AG09319 (cell line): Measurements from ENCODE around the gene NLGN4Y.

Experiments
- DNase-seq: peaks from one replicate; pipeline ENCODE4 v3.0.0-alpha.2; 2010; ENCODE audit warnings: low read depth; ENCODE audit errors: extremely low read depth
- CTCF ChIP-seq: IDR thresholded peaks from 2 replicates; pipeline ENCODE4 v1.5.1; 2011; ENCODE audit warnings: low read depth, mild to moderate bottlenecking, inconsistent platforms, low read length, moderate library complexity

NLGN4Y gene

GRCh38 chrY:14525315-14525714, 986 bp downstream of the NLGN4Y start:
- no peak for TF ChIP-seq CTCF
- DNase-seq = no peak

- DNase-seq = no peak
- no peak for TF ChIP-seq CTCF
These were observed 4.0 kb downstream of the NLGN4Y start for GRCh38 chrY:14528361-14528760.

- no peak for TF ChIP-seq CTCF
- no peak for DNase-seq
These were observed 12.4 kb downstream of the NLGN4Y start for GRCh38 chrY:14536703-14537102.

GRCh38 chrY:14543506-14543905, 19.2 kb downstream of the NLGN4Y start:
- DNase-seq = no peak
- TF ChIP-seq CTCF = no peak

GRCh38 chrY:14581294-14581693, 57.0 kb downstream of the NLGN4Y start:
- no peak for TF ChIP-seq CTCF
- DNase-seq = no peak

- TF ChIP-seq CTCF = no peak
- no peak for DNase-seq
These were observed 62.4 kb downstream of the NLGN4Y start for GRCh38 chrY:14586725-14587124.

- no peak for TF ChIP-seq CTCF
- no peak for DNase-seq
These were observed 77.0 kb downstream of the NLGN4Y start for GRCh38 chrY:14601372-14601771.
